Endothelial cell of umbilical vein (primary cell): Measurements from ENCODE around the gene CEP70. TPM values are rescaled to one million over a fixed set of nuclear protein-coding genes. Genes with fewer than 3 reads are reported as not detected.

Experiments
- BruUV-seq: library from RNA; stranded (reverse); fragments of 400-500 nt; replicated peaks from 2 replicates; lab custom pipeline; 2021; lab: Mats Ljungman, UMichigan
- CTCF ChIA-PET: fragments of 300-600, 350-600 bp; sonication (Branson Sonifier 250); formaldehyde crosslinking; loops from one replicate; lab custom pipeline; 2021; ENCODE audit warnings: antibody characterized with exemption, inconsistent platforms; lab: Charles Lee
- POLR2A ChIA-PET: fragments of 300-600, 350-600 bp; sonication (Branson Sonifier 250); formaldehyde crosslinking; loops from one replicate; lab custom pipeline; 2021; ENCODE audit warnings: antibody characterized with exemption, inconsistent platforms; lab: Charles Lee
- DNase-seq: peaks from one replicate; pipeline ENCODE4 v3.0.0-alpha.2; 2011; ENCODE audit warnings: low read depth, low spot score
- FAIRE-seq: peaks from 2 replicates; lab custom pipeline; 2011; peaks lifted over from hg19 to GRCh38; lab: Jason Lieb, UNC
- H2AFZ ChIP-seq: 2 replicates; pipeline ENCODE4 v1.6.0; 2012; ENCODE audit warnings: low read depth, low read length, control low read depth, inconsistent platforms
- H3K27ac ChIP-seq: 2 replicates; pipeline ENCODE4 v1.5.1; 2011; ENCODE audit warnings: low read depth, mild to moderate bottlenecking, control low read depth, low read length, moderate library complexity; ENCODE audit not compliant: insufficient read depth
- H3K27me3 ChIP-seq, 2 experiments: 2 replicates each; pipeline versions ENCODE4 v1.6.0 to v1.6.1; 2011; ENCODE audit warnings: low read length in 2 of 2, mixed read lengths in 1 of 2; ENCODE audit not compliant: control insufficient read depth in 2 of 2, insufficient read depth in 2 of 2
- H3K36me3 ChIP-seq, 2 experiments: 2 replicates in 1 of 2; 3 replicates in 1 of 2; pipeline ENCODE4 v1.5.1; 2011; ENCODE audit warnings: low read length in 2 of 2, mild to moderate bottlenecking in 1 of 2, moderate library complexity in 1 of 2; ENCODE audit not compliant: control insufficient read depth in 2 of 2, insufficient read depth in 2 of 2; ENCODE audit errors: extremely low read depth in 1 of 2
- H3K4me1 ChIP-seq: 3 replicates; pipeline ENCODE4 v1.5.1; 2011; ENCODE audit warnings: mild to moderate bottlenecking, low read length; ENCODE audit not compliant: control insufficient read depth, insufficient read depth; ENCODE audit errors: extremely low read depth
- H3K4me2 ChIP-seq: 2 replicates; pipeline ENCODE4 v1.6.1; 2011; ENCODE audit warnings: low read length, control low read depth, mixed read lengths; ENCODE audit not compliant: insufficient read depth
- H3K4me3 ChIP-seq, 3 experiments: fragments of 200-600 bp in 1 of 3; sonication (generic), shearing (Covaris generic) in 1 of 3; replicated peaks in 1 of 3; 2 replicates each; pipeline ENCODE4 v1.5.1; 2011 to 2016; ENCODE audit warnings: control low read depth in 3 of 3, low read length in 3 of 3, mild to moderate bottlenecking in 2 of 3, inconsistent platforms in 1 of 3, low read depth in 1 of 3, moderate library complexity in 1 of 3; ENCODE audit not compliant: insufficient read depth in 1 of 3
- H3K79me2 ChIP-seq: 2 replicates; pipeline ENCODE4 v1.6.0; 2012; ENCODE audit warnings: low read length, inconsistent platforms; ENCODE audit not compliant: control insufficient read depth, insufficient read depth
- H3K9ac ChIP-seq: replicated peaks from 2 replicates; pipeline ENCODE3; 2011; ENCODE audit warnings: low read length, control low read depth; ENCODE audit not compliant: insufficient read depth; ENCODE audit errors: extremely low read depth
- H3K9me1 ChIP-seq: replicated peaks from 3 replicates; pipeline ENCODE4 v1.6.0; 2011; ENCODE audit warnings: mild to moderate bottlenecking, low read length; ENCODE audit not compliant: control insufficient read depth, insufficient read depth; ENCODE audit errors: extremely low read depth
- H3K9me3 ChIP-seq: replicated peaks from 2 replicates; pipeline ENCODE4 v1.5.1; 2012; ENCODE audit warnings: low read length, inconsistent platforms; ENCODE audit not compliant: control insufficient read depth, insufficient read depth
- H4K20me1 ChIP-seq: replicated peaks from 2 replicates; pipeline ENCODE3; 2011; ENCODE audit warnings: mild to moderate bottlenecking, low read length; ENCODE audit not compliant: control insufficient read depth, insufficient read depth; ENCODE audit errors: extremely low read depth
- CTCF ChIP-seq, 2 donors: IDR thresholded peaks; 1 replicate in 1 of 2; 2 replicates in 1 of 2; pipeline ENCODE4 v1.5.1; 2011; ENCODE audit warnings: low read length in 2 of 2, mild to moderate bottlenecking in 2 of 2, moderate library complexity in 2 of 2, control low read depth in 1 of 2, inconsistent platforms in 1 of 2, low read depth in 1 of 2; ENCODE audit not compliant: insufficient read depth in 1 of 2; ENCODE audit errors: extremely low read depth in 1 of 2
- EZH2 ChIP-seq: IDR thresholded peaks from 2 replicates; pipeline ENCODE4 v1.6.1; 2012; ENCODE audit warnings: borderline replicate concordance, low read depth, mild to moderate bottlenecking, moderate library complexity, low read length, inconsistent platforms; ENCODE audit not compliant: severe bottlenecking
- FOS ChIP-seq: IDR thresholded peaks from 2 replicates; pipeline ENCODE4 v1.6.1; 2011; ENCODE audit warnings: mild to moderate bottlenecking, low read length, moderate library complexity, borderline replicate concordance; ENCODE audit not compliant: insufficient read depth
- GATA2 ChIP-seq: IDR thresholded peaks from 2 replicates; pipeline ENCODE4 v1.7.0; 2011; ENCODE audit warnings: low read depth, mild to moderate bottlenecking, moderate library complexity, mixed read lengths, low read length; ENCODE audit not compliant: insufficient read length, insufficient read depth
- JUN ChIP-seq: IDR thresholded peaks from 2 replicates; pipeline ENCODE4 v1.6.1; 2011; ENCODE audit warnings: borderline replicate concordance, low read depth; ENCODE audit not compliant: insufficient read length, insufficient read depth
- MAX ChIP-seq: IDR thresholded peaks from 2 replicates; pipeline ENCODE4 v1.6.1; 2011; ENCODE audit not compliant: insufficient read depth, insufficient read length
- MYC ChIP-seq: IDR thresholded peaks from one replicate; pipeline ENCODE4 v1.6.1; 2011; ENCODE audit warnings: mild to moderate bottlenecking, low read depth, low read length
- POLR2A ChIP-seq: IDR thresholded peaks from 2 replicates; pipeline ENCODE4 v1.6.1; 2012; ENCODE audit warnings: low read depth, mild to moderate bottlenecking, control low read depth, low read length
- POLR2AphosphoS5 ChIP-seq: IDR thresholded peaks from 2 replicates; pipeline ENCODE4 v1.6.1; 2012; ENCODE audit warnings: low read depth, mild to moderate bottlenecking, control low read depth, low read length, moderate library complexity; ENCODE audit not compliant: insufficient read depth
- dilution Hi-C: fragments of 300-500 bp; cut with MboI; formaldehyde crosslinking; loops from one replicate; pipeline ENCODE4 v1.15.0; 2019; ENCODE audit warnings: low sequenced_read_pairs; ENCODE audit not compliant: extremely low pct_ligation_motif_present
- intact Hi-C: fragments of 100-400 bp; cut with micrococcal nuclease; formaldehyde crosslinking; loops from one replicate; pipeline ENCODE4 v1.10.0; 2022
- polyA plus RNA-seq, 4 experiments: library from polyadenylated mRNA; depleted of rRNA in 3 of 4; stranded (reverse) in 3 of 4; unstranded in 1 of 4; fragments of >200 nt; gene quantifications; 2 replicates each; pipeline versions ENCODE4 v1.2.1 to v1.2.3, GENCODE V29; 2011 to 2012; ENCODE audit warnings: missing spikeins in 1 of 4
- total RNA-seq: library from RNA; stranded (reverse); gene quantifications from 2 replicates; pipeline ENCODE4 v1.2.3, GENCODE V29; 2021

The CEP70 gene
- total and polyA plus RNA-seq, 2 donors (not counting 3 experiments of a cell fraction or from before 2014, with no cell fraction given): 2.1 to 16.9 TPM

- ChIA-PET POLR2A (no interaction called here), CTCF (interaction anchor here (1.0 to 2.1 kb wide), 3 partner anchors 441 to 505 kb away, joined by 3 to 9 read pairs (median 9); no protein-coding TSS in a partner anchor)
- Histone ChIP-seq H3K27ac (no peak overlapping the region), H2AFZ (no peak overlapping the region), H3K9ac (no peak overlapping the region), H3K4me1 (peaks cover 6% of the 10 kb centered on the region), H3K9me1 (no peaks in the 10 kb centered on the region), H3K36me3 (no peaks in the 10 kb centered on the region), H3K27me3 (no peaks in the 10 kb centered on the region), H3K4me3 (no peak overlapping the region), H3K4me2 (no peak overlapping the region), H4K20me1 (peaks cover 2% of the 10 kb centered on the region), H3K79me2 (no peaks in the 10 kb centered on the region), H3K9me3 (no peaks in the 10 kb centered on the region)
- FAIRE-seq (no peak), DNase-seq (no peak)
- dilution Hi-C loops (no loop called here), intact Hi-C loops (no loop called here)
- no TSS peak for BruUV-seq
- no peak for TF ChIP-seq MYC
- no peak for TF ChIP-seq GATA2
- TF ChIP-seq FOS: no peak
- TF ChIP-seq EZH2: no peak
- no peak for TF ChIP-seq CTCF (IDR thresholded peaks at IDR 0.05; ENCODE audit: extremely low read depth in 1 of 2, insufficient read depth in 1 of 2, low read depth in 1 of 2, low read length in 2 of 2)
- no peak for TF ChIP-seq MAX
- no peak for TF ChIP-seq JUN
- TF ChIP-seq POLR2A: no peak
- TF ChIP-seq POLR2AphosphoS5: no peak
Observed at GRCh38 chr3:138474163-138474562, 119.9 kb downstream of the CEP70 start.
